Activated CD4-positive, alpha-beta T cell treated with anti-CD3 and anti-CD28 coated beads for 4 hours (primary cell): Measurements from ENCODE around the gene SLC25A51.

ENCODE experiments used
- DNase-seq, 2 donors: peaks; one replicate each; pipeline ENCODE4 v3.0.0-alpha.2; 2020

The SLC25A51 gene, protein sequence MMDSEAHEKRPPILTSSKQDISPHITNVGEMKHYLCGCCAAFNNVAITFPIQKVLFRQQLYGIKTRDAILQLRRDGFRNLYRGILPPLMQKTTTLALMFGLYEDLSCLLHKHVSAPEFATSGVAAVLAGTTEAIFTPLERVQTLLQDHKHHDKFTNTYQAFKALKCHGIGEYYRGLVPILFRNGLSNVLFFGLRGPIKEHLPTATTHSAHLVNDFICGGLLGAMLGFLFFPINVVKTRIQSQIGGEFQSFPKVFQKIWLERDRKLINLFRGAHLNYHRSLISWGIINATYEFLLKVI

DNA sequence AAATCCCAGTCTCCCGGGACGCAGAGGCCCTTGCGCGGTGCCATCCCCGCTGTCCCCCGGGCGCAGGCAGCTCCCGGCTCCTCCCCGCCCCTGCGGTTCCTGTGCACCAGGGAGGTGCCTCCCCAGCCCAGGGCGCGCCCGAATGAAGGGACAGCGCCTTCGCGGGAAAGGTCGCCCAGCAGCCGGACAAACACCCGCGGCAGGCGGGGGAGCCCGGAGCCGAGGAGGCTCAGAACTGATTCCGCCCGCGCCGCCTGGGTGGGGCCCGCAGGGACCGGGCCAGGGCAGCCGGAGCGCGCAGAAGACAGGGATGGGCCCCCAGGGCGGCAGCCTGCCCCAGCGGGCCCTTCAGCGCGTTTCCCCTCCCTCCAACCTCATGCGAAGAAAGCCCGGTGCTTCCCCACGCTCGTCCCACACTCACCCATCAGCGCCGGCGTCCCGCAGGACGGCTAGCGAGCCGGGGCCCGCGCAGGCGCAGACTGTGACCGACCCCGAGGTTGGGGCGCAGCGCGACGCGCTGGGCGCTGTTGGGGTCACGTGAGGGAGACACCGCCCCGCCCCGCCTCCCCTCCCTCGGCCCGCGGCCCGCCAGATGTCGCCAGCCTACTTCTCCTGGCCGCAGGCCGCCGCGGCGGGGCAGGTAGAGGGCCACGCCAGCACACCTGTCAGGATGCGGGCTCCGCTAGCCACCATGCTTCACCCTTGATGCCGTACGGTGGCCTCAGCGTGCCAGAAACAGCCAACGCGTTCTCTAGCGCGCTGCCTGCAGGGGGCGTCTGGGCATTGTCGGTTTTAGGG, at the start of gene SLC25A51:
Gene SLC25A51, minus strand, starts transcription at position 481 of the 798 bp plus-strand sequence. CDS start 15,577 bp downstream, outside the sequence.
- peak; percentile 93 to 95 for DNase-seq

GRCh38 chr9:37953206-37953774, 49.4 kb upstream of the SLC25A51 start:
- no peak for DNase-seq

- DNase-seq, result no peak
These were observed 48.8 kb upstream of the SLC25A51 start for GRCh38 chr9:37952731-37953130.

DNA sequence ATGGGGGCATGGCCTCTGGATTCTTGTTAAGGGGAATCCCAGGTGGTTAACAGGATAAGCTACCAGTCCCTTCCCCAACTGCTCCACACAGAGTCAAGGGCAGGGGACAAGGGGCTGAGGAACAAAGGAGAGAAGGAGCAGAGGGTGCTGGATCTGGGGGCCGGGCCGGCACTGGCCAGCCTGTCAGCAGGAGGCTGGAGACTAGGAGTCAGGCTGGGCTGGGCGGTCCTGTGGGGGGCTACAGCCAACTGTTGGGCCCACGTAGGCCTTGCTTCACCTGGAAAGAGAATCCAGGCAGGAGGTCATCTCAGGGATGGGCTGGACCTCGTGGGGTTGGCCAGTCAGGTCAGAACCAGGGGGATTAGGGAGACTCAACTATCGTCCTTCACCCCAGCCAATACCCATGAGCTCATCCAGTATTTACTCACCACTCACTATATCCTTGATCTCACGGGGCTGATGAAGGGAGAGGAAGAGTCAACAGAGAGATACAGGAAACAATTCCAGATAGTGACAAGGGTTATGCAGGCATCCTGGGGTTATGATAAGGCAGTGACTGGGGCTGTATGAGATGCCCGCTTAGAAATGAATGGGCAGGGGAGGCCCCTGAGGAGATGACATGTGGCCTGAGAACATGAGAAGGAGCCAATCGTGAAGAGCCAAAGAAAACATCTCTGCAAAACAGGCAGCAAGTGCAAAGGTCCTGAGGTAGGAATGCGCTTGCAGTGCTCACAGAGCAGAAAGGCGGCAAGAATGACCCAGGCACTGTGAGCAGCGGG, 47.9 kb upstream of the SLC25A51 start:
- no peak for DNase-seq

GRCh38 chr9:37950561-37950960, 46.6 kb upstream of the SLC25A51 start:
- DNase-seq, result no peak

DNA sequence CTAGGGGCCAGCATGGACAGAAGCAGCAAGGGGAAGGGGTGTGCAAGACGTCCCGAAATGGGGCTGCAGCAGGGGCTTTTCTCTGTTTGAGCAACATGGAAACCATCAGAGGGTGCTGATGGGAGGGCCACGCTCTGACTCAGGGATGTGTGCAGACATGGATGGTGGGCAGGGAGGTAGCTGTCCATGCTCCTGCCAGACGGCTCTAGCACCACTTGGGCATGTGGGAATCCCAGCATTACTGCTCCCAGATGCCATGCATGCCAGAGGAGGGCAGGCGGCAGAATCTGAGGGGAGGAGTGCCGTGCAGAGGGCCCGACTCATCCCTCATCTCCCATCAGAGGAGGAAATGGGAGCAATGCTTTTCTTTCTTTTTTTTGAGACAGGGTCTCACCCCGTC, 45.6 kb upstream of the SLC25A51 start:
- DNase-seq, result no peak

DNA sequence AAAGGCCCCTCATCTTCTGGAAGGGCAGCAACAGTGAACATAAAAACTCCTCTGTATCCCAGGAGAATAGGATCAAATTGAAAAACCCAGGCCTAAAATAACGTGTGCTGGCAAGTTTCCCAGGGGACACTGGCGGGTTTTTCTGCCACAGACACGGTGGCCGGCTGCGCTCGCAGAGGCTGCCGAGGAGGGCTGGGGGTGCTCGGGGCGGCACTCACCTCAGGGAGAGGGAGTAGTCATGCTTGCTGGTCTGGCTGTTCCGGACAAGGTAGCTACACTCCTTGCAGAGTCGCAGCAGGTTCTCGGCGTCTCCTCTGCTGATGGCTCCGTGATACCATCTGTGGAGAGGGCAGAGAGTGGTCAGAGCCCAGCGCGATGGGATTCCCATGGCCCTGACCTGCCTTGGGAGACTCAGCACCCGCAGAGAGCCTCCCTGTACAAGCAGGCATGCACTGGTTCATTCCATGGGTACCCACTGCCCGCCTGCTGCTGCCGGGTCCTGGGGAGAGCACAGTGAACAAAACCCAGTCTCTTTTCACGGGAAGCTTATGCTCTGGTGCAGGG, 44.6 kb upstream of the SLC25A51 start:
- DNase-seq, result no peak

DNA sequence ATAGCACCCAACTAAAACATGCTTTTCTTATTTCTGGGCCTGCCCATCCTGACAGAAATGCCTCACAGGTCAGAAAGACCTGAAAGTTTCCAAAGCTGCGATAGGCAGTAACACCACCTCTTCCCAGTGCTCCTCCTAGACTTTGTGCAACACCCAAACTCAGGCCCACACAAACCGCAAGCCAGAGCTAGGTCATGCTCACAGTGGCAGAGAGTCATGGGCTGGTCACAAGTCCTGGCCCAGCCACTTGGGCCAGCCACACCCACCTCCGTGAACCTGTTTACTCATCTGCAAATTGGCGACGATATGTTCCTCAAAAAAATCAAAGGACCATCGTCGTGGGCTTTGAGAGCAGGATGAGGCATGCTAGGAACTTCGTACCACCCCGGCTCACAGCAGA, 44.0 kb upstream of the SLC25A51 start:
- no peak for DNase-seq

DNA sequence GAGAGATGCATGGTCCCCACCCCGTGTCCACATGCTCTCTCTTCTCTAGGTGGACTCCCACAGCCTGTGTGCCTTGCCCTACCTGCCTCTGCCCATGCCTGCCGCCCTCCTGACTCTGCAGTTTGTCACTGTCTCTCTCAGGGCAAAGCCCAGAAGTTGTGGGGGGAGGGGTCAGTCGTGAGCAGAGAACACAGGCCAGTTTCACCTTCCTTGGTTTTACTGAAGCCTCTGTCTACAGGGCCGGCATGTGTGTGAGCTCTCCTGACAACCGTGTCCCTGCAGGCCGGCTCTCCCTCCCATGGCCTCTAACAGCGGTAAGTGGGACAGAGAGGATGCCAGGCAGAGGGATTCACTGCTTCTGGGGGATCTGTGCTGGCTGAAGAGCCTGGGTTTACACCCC, 43.5 kb upstream of the SLC25A51 start:
- no peak for DNase-seq

DNA sequence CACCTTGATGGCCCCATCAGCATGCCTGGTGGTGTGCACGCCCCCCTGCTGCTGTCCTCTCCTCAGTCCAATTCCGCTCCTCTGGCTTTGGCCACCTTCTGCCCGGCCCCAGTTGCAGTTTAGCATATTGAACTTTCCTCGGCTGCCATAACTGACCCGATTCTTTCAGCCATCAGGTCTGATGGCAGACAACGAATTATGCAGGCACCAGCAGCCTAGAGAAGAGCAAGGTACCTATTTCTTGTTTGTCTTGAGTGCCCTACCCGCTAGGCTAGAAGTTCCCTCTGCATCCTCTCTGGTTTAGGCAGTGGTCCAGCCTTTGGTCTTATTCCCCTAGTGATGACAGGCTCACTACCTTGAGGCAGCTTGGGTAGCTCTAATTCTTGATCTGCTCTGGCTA, 43.0 kb upstream of the SLC25A51 start:
- no peak for DNase-seq

- no peak for DNase-seq
These were observed 42.1 kb upstream of the SLC25A51 start for GRCh38 chr9:37946041-37946440.

DNA sequence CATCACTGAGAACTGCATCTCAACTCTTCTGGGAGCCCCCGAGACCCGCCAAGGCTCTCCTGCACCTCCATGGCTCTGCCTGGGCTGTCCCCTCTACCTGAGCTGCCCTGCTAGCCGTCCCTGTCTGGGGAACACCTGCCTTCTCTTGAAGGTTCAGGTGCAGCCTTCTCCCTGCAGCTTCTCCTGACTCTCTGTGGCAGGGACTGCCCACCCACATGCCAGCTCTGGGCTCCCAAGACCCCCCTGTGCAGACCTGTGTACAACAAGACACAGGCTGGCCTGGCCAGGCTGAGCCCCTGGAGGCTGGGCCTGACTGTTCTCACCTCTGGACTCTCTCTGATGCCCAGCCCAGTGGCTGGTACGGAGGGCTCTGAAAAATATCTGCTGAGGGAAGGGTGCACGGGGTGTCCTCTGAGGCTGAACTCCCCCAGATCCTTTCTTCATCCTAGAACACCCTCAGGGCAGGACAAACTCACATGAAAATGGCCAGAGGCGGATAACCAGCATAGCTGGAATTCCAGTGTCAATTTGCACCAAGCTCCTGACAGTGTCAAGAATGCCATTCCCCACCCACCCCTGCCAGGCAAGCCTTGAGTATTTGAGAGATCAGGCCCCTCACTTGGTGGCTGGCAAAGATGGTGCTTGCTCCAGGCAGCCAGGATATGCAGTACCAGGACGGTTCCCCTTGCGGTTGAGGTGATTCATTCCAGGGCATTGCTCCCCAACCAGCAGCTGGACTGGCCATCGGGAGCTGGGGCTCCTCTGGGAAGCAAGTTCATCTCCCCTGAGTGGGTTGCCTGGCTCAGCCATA, 40.9 kb upstream of the SLC25A51 start:
- no peak for DNase-seq

- DNase-seq, result no peak
These were observed 40.3 kb upstream of the SLC25A51 start for GRCh38 chr9:37944266-37944650.

DNA sequence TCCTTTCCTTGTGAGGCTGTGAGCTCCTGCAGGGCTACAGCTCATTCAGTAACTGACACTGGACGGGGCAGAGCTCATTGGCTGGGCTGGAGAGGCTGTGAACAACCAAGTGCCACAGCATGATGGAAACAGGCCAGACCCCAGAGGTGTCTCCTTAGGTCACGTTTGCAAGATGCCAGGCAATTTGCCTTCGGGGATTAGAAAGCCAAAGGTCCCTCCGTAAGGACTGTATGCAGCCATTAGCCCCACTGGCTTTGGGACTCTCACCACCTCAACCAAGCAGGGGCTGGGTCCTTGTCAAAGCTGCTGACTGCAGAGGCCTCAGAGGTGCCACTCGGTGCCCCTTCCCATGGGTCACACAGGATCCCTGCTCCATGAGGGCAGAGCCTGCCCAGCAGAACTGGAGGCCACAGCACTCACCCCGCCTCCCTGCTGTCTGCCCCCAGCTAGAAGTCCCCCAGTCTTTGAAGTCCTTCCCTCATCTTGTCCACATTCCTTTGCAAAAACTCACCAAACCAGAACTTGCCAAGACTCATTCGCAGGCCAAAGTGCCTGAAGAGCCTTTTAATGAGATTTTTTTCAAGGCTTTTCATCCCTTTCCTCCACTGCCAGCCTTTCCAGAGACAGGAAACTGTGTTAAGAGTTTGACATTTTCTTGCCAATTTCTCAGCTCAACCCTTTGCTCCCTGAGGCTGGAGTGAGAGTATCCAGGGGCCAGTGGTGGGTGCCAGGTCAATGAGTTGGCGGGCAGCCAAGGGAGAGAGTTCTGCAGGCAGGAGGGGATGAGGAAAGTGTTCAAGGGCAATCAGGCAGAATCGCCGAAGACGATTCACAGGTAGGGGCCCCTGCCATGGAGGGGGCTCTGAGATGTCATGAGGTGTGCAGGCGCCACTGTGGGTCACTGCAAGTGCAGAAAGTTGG, 39.7 kb upstream of the SLC25A51 start:
- no peak for DNase-seq

- DNase-seq, result no peak
These were observed 38.9 kb upstream of the SLC25A51 start for GRCh38 chr9:37942621-37943344.

DNA sequence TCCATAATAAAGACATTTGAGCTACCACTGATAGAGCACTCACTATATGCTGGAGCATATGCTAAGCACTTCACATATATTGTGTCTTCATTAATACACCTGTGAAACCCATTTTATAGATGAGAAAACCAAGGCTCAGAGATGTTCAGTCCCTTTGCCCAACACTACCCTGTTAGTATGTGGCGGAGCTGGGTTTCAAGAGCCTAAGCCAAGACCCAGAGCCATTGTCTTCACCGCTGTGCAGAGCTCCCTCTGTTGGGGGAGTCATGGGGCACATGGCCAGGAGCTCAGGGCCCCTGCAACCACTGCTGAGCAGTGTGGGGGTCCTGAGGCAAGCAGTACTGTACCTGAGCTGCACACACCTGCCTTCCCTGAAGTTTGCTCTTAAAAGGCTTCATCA, 37.3 kb upstream of the SLC25A51 start:
- no peak for DNase-seq

DNA sequence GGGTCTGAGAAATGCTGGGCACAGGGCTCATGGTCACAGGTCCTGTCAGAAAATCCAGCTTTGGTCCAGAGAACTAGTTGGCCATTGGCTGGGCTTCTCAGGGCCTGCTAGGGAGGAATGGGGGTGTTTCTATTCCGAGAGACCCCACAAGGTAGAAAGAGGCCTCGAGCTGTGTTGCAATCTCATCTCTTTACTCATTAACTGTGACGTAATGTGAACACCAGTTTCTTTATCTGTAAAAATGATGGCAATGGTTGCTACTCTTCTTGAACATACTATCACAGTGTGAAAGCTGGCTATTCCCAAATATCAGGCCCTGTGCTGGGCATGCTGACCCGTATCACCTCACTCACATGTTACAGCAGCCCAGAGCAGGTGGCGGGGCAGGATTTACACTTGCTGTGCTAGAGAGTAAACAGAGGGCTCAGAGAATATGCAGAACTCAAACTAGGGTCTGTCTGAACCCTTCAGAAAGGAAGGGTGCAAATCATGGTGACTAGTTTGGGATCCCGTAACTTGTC, 35.7 kb upstream of the SLC25A51 start:
- DNase-seq, result no peak

DNA sequence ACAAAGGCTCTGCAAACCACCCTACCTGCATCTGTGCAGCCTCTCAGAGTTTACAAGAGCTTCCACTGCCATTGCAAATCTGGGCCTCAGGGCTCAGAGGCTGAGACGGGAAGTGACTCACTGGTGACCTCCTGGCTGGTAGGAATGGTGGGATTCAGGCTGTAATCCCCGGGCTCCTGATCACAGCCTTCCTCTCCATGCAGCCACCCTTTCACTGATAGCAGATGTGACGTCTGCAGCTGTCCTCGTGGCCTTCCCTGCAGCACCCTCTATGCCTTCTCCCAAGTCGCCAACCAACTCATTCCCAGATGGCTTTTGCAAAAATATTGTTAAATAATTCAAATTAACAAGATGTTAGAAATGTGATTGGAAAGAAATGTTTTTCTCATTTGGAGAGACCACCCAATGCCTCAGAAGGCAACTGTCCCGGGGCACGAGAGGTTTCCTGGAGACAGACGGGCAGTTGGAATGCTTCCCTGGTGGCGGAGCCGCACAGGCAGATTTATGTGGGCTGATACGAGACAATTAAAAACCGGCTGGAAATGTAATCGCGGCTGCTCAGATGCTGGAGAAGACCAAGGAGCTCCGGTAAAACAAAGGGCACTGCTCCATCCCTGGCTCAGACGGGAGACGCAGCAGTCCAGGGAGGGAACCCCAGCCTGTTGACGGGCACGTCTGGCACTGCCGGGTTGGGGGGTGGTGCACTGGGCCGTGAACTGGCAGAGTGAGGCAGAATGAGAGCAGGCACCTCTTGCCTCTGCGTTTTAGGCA, 34.4 kb upstream of the SLC25A51 start:
- DNase-seq, result no peak

GRCh38 chr9:37937366-37937765, 33.4 kb upstream of the SLC25A51 start:
- no peak for DNase-seq
